Pancreas (tissue), 10 donors: Measurements from ENCODE around the gene FBH1. TPM values are rescaled to one million over a fixed set of nuclear protein-coding genes. Genes with fewer than 3 reads are reported as not detected.

Experiments
- ATAC-seq, 4 donors: fragments of 200-7000 bp; cut with Tn5 transposase; one replicate each; pipeline versions ENCODE4 v1.8.0 to v1.9.1; 2020; ENCODE audit warnings: mild to moderate bottlenecking in 4 of 4, moderate library complexity in 4 of 4
- DNase-seq, 6 donors: peaks; one replicate each; pipeline ENCODE4 v3.0.0-alpha.2; 2020
- FAIRE-seq: peaks from 2 replicates; lab custom pipeline; 2012; peaks lifted over from hg19 to GRCh38; lab: Jason Lieb, UNC
- H3K27ac ChIP-seq, 4 donors: fragments of 200-600 bp; sonication (generic); 1 replicate in 3 of 4; 2 replicates in 1 of 4; pipeline versions ENCODE4 v1.5.0 to v1.8.0; 2020
- H3K27me3 ChIP-seq, 4 donors: fragments of 200-600 bp; one replicate each; pipeline ENCODE4 v1.8.0; 2021
- H3K36me3 ChIP-seq, 3 donors: fragments of 200-600 bp; sonication (generic) in 1 of 3; one replicate each; pipeline versions ENCODE4 v1.5.0 to v1.8.0; 2020 to 2021
- H3K4me1 ChIP-seq, 3 donors: fragments of 200-600 bp; one replicate each; pipeline ENCODE4 v1.8.0; 2021
- H3K4me3 ChIP-seq, 4 donors: fragments of 200-600 bp; sonication (generic) in 2 of 4; one replicate each; pipeline versions ENCODE4 v1.5.0 to v1.8.0; 2020 to 2021
- H3K9me3 ChIP-seq, 4 donors: fragments of 200-600 bp; one replicate each; pipeline ENCODE4 v1.8.0; 2021
- WGBS, 2 donors: extraction: QIAGEN DNeasy Blood & Tissue Kit; methylation state at CpG; one replicate each; pipeline ENCODE4 v1.1.7; 2013; 5-methylcytosine and 5-hydroxymethylcytosine counted together
- intact Hi-C, 3 donors: fragments of 100-400 bp; cut with DNase I; formaldehyde crosslinking; loops; one replicate each; pipeline versions ENCODE4 v1.11.1 to v1.14.2; 2022
- polyA plus RNA-seq, 2 donors: library from polyadenylated mRNA; stranded (reverse); fragments of 200-250 nt; gene quantifications; one replicate each; pipeline ENCODE4 v1.2.3, GENCODE V29; 2013
- total RNA-seq, 6 donors: library from RNA; stranded (reverse); fragmentation: NEBNext Ultra II Directional in 4 of 6; extraction: Animal tissue kit (Norgen Biotek cat#: 25700) in 4 of 6; gene quantifications; one replicate each; pipeline versions ENCODE4 v1.2.1 to v1.2.4, GENCODE V29; 2021 to 2023
- TF ChIP-seq, protein P1 (sequence below), 4 donors: fragments of 200-600 bp; sonication (generic) in 3 of 4; IDR thresholded peaks; one replicate each; pipeline versions ENCODE4 v1.5.0 to v1.8.0; 2021; ENCODE audit warnings: antibody characterized with exemption in 4 of 4
- donor health status: healthy with polysubstance abuse.
- donor health status: DM: no; HTN: no; CAD: no; lungs with moderate emphysema.
- donor health status: DM: no; HTN: no; CAD: no.
- donor health status: control.
- donor health status: control.
- donor health status: Bipolar disorder and iron deficiency.
- donor health status: DM: yes; HTN: yes; CAD: no.
- donor health status: DM: no; HTN: no; CAD: no.
- donor health status: DM: no; HTN: no; CAD: no.
- donor health status: DM: yes; HTN: yes; CAD: no.

Gene FBH1
- total and polyA plus RNA-seq, 8 donors: 29.5 to 51.7 (median 36.9) TPM

DNA sequence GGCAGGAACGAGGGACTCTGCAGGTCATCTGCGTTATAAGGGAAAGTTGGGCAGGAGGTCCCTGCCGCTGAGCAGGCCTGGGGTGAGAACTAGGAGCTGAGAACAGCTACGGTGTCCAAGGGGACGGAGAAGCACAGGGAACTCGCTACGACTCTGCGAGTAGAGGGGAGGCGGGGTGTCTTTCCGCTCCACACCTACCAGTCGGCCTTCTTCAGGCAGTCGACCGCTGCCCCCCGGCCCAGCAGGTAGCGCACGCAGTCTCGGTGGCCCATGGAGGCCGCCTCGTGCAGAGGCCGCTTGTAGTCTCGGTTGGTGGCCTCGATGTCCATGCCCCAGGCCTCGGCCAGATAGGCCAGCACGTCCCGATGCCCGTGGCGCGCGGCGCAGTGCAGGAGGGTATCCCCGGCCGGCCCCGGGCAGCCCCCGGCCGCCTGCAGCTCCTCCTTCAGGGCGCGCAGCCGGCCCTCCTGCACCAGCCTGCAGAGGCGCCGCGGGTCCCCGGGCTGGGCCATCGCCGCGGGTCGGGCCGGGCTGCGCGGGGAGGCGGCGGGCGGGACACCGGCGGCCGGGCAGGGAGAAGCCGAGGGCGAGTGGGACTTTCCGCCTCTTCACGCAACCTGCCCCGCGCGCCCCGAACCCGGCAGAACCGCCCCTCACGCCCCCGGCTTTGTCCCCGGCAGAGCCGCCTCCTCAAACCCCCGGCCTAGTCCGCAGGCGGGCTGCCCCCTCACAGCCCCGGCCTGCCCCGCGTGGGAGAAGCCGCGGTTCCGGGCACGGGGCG lies 1.0 kb upstream of the FBH1 start:
- Histone ChIP-seq H3K36me3 (no peaks in the 10 kb centered on the region), H3K4me1 (peaks cover 18 to 47% (median 21%) of the 10 kb centered on the region in 3 donors), H3K27ac (peak overlapping the region; percentile 61 to 74 (median 66)), H3K4me3 (peak overlapping the region; percentile 74 to 96 (median 86)), H3K9me3 (no peaks in the 10 kb centered on the region), H3K27me3 (no peaks in the 10 kb centered on the region)
- intact Hi-C loops: no loop called here
- FAIRE-seq (no peak), ATAC-seq (peak; percentile 32 to 52 (median 39)), DNase-seq (peak; percentile 32 to 85 (median 60))
- 0% methylated on average over 47 to 80 of the region's 80 CpGs for WGBS, 2 donors
- TF ChIP-seq, protein P1, sequence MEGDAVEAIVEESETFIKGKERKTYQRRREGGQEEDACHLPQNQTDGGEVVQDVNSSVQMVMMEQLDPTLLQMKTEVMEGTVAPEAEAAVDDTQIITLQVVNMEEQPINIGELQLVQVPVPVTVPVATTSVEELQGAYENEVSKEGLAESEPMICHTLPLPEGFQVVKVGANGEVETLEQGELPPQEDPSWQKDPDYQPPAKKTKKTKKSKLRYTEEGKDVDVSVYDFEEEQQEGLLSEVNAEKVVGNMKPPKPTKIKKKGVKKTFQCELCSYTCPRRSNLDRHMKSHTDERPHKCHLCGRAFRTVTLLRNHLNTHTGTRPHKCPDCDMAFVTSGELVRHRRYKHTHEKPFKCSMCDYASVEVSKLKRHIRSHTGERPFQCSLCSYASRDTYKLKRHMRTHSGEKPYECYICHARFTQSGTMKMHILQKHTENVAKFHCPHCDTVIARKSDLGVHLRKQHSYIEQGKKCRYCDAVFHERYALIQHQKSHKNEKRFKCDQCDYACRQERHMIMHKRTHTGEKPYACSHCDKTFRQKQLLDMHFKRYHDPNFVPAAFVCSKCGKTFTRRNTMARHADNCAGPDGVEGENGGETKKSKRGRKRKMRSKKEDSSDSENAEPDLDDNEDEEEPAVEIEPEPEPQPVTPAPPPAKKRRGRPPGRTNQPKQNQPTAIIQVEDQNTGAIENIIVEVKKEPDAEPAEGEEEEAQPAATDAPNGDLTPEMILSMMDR (IDR thresholded peaks at IDR 0.05): no peak

DNA sequence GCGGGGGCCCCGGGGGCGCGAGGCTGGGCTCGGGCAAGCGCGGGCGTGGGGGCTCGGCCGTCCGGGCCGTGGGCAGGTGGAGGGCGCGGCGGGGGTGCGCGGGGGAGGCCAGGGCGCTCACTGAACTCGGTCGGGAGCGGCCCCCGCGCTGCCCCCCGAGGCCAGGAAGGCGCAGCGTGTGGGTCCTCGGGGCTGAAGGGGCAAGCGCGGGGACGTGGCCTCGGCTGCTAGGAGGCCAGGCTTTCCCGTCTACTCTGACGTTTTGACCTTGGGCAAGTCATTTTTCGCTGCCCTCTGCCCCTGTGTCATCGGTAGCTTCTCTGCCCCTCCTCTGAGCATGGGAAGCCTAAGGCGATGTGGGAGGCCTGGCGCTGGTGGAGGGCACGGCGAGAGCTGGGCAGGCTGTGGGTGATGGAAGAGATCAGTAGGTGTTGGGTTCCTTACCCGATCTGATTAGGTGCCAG lies 441 bp downstream of the FBH1 start:
- FAIRE-seq: no peak
- peak overlapping the region; percentile 42 to 69 (median 64) for H3K27ac ChIP-seq
- intact Hi-C loops: no loop called here
- no peaks in the 10 kb centered on the region for H3K27me3 ChIP-seq
- H3K9me3 ChIP-seq: no peaks in the 10 kb centered on the region
- DNase-seq: peak in 3 of 6 donors; percentile 30 to 63 (median 44)
- TF ChIP-seq, protein P1 (IDR thresholded peaks at IDR 0.05): no peak
- peaks cover 0 to under 1% (median 0%) of the 10 kb centered on the region in 3 donors for H3K36me3 ChIP-seq
- 0 to 1% methylated on average over 36 to 40 of the region's 40 CpGs for WGBS, 2 donors
- ATAC-seq: no peak
- H3K4me3 ChIP-seq: peak overlapping the region; percentile 60 to 96 (median 73)
- H3K4me1 ChIP-seq: peaks cover 18 to 47% (median 20%) of the 10 kb centered on the region in 3 donors

DNA sequence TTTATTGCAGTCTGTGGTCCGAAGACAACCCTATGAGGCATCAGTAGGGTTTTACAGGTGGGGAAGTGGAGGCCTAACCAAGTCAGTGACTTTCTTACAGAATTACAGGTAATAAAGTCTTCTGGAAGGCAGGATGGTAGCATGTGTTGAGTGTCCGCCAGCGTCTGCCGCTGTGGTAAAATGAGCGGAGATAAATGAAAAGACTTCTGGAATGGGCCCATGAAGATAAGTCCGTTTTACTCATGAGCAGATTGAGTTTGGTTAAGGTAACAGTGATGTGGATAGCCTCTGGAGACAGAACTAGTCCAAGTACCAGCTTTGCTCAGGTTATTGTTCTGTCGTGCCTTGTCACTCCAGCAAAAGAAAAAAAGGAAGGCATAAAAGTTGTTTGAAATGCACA lies 966 bp downstream of the FBH1 start:
- DNase-seq: no peak
- Histone ChIP-seq H3K36me3 (peaks cover 0 to 6% (median 0%) of the 10 kb centered on the region in 3 donors), H3K4me3 (peak overlapping the region in 3 of 4 donors; percentile 60 to 96 (median 74)), H3K9me3 (no peaks in the 10 kb centered on the region), H3K27ac (peak overlapping the region in 3 of 4 donors; percentile 42 to 69 (median 62)), H3K27me3 (no peaks in the 10 kb centered on the region), H3K4me1 (peaks cover 13 to 44% (median 18%) of the 10 kb centered on the region in 3 donors)
- intact Hi-C loops: no loop called here
- TF ChIP-seq, protein P1 (IDR thresholded peaks at IDR 0.05): no peak
- 32 to 34% methylated on average over 7 of the region's 7 CpGs for WGBS, 2 donors
- no peak for FAIRE-seq
- no peak for ATAC-seq

DNA sequence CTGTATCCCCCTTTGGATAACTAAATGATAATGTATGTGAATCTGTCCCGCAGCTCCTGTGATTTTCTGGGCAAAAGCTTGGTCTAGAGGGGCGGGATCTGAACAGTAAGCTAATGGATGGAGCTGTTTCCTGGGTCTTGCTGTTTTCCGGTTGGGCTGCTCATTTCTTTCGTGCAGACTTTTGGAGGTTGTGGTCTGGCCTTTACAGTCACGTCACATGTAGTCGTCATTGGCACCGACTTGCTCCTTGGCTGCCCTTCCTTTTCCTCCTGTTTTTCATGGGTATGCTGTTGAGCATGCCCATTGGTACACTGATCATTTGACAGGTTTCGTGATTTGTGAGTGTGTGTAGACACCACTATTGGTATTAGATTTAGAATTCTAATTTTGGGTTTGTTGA lies 2.0 kb downstream of the FBH1 start:
- ATAC-seq (no peak), FAIRE-seq (no peak), DNase-seq (no peak)
- no peak overlapping the region for H3K27ac ChIP-seq
- H3K4me3 ChIP-seq: no peak overlapping the region
- H3K4me1 ChIP-seq: peaks cover 10 to 34% (median 18%) of the 10 kb centered on the region in 3 donors
- H3K9me3 ChIP-seq: no peaks in the 10 kb centered on the region
- peaks cover 0 to 6% (median 0%) of the 10 kb centered on the region in 3 donors for H3K36me3 ChIP-seq
- WGBS, 2 donors: 81% methylated on average over 8 of the region's 8 CpGs
- intact Hi-C loops: no loop called here
- TF ChIP-seq, protein P1 (IDR thresholded peaks at IDR 0.05): no peak
- no peaks in the 10 kb centered on the region for H3K27me3 ChIP-seq
